ENCODE measurements around the gene TMEM169. TPM values are rescaled to one million over a fixed set of nuclear protein-coding genes. Genes with fewer than 3 reads are reported as not detected.
"Not testable (repeated sequence)": the region's sequence is repeated elsewhere in the genome, so short reads cannot be mapped to it uniquely, and the experiment has no call there.

The TMEM169 gene
- polyA plus RNA-seq, 3 donors, result 12.8 to 16.5 (median 15.1) TPM

DNA sequence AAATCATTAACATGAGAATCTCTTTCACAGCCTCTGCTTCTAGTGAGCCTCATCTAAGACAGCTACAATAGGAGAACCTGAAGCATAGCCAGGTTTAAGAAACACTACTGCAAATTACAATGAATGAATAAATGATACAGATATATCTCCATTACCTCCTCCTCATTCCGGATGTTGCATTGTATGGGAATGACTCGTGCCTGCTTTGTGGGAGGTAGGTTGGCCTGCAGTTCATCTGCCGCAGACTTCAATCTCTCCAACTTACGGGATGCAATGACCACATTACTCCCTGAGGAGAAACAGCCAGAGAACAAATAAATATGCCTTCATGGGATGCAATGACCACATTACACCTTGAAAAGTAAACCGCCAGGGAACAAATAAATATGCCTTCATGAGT, 15.5 kb upstream of the TMEM169 start:
- DNase-seq, result no peak

DNA sequence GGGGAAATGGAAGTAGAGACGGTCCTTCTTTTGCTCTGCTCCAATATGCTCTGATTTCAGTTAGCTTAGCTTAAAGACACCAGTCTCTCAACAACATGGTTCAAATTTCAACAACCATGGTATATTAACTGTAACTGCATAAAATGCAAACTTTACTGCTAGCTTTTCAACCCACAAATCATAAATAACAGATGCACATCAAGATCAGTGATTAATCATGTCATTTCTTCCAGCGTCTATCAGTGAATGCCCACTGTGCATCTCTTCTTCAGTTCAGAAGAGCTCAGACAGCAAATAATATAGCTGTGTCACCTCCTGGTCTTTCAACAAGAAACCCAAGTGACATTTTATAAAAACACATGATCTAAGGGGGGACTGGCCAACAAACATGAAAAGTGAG, 12.7 kb upstream of the TMEM169 start:
- DNase-seq, result no peak

DNA sequence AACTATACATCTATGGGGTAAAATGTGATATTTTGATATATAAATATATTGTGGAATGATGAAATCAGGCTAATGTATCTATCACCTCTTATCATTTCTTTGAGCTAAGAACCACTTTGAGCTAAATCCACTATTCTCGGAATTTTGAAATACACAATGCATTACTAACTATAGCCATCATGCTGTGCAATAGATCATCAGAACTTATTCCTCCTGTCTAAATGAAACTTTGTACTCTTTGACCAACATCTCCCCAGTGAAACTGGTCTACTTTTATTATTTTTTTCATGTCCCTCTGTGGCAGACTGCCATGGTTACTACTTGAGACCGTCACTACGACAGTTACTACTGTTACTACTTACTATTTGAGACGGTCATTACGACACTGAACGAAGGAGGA, 11.5 kb upstream of the TMEM169 start:
- DNase-seq, result no peak

DNA sequence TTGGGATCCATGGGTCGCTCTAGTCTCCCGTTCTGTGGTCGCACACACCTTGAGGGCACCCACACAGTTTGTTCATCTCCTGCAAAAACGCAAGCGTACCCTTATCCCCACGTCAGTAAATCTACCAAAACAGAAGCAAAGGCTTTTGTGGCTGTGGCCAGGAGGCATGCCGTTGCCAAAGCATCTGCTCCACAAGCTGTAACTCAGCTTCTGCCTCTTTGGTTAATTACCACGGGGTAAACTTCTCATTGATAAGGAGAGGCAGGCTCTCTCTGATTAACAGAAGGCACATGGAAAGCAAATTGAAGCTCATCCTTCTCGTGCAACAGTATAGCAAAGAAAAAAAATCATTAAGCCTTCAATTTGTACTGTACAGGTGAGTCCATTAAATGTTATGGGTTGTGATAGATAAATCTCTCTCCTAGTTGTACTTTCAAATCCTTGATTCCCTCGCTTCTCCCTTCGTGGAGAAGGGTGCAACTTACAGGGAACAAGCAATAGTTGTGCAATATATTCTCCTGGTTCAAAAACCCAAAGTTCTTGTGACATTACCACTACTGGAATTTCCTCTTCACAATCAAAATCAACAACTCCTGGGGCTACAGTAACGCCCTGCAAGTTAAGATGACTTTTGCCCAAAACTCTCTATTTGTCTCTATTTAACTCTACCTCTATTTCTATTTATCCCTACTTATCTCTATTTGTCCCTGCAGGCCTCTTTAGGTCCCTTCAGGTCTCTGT, 10.4 kb upstream of the TMEM169 start:
- DNase-seq, result no peak

DNA sequence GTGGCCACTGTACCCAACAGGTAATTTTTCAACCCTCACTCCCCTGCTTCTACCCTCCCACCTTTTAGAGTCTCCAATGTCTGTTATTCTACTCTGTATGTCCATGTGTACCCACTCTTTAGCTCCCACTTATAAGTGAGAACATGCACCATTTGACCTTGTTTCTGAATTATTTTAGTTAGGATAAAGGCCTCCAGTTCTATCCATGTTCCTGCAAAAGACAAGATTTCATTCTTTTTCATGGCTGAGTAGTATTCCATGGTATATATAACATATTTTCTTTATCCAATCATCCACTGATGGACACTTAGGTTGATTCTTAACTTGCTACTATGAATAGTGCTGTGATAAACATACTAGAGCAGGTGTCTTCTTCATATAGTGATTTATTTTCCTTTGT, 9.2 kb upstream of the TMEM169 start:
- DNase-seq, result no peak

DNA sequence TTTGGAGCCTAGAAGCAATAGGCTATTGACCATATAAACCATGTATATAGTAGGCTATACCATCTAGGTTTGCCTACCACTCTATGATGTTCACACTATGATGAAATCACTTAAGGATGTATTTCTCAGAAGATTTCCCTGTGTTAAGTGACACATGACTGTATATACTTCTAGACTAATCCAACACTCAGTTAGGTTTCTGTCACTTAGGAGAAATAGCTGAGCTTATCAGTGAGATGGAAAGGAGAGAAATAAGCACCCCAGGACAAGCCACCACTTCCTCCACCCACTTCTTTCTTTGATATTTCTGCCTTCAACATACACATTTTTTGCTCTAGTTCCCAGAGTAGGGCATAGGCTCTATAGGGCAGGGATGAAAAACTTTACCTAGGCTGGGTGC, 7.9 kb upstream of the TMEM169 start:
- no peak for DNase-seq

DNA sequence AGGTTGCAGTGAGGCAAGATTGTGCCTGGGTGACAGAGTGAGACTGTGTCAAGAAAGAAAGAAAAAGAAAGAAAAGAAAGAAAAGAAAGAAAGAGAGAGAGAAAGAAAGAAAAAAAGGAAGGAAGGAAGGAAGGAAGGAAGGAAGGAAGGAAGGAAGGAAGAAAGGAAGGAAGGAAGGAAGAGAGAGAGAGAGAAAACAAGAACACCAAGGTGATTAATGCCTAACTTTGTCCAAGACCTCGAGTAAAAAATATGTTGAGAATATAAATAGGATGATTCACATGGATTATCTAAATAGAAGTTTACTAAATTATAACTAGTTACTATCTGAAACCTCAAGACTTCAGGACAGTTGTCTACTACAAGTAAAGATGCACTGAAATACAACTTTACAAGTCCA, 7.3 kb upstream of the TMEM169 start:
- DNase-seq, result no peak

DNA sequence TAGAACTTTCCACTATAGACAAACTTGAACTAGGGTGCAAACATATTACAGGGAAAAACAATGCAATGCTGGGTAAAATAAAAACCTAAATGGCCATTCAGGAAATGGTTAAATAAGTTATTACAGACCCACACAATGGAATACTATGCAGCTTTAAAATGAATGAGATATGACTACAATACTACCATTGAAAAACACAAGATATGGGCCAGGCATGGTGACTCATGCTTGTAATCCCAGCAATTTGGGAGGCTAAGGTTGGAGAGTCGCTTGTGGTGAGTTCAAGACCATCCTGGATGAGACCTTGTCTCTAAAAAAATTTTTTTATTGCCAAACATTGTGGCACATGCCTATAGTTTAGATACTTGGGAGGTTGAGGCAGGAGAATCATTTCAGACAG, 6.9 kb upstream of the TMEM169 start:
- DNase-seq, result no peak

DNA sequence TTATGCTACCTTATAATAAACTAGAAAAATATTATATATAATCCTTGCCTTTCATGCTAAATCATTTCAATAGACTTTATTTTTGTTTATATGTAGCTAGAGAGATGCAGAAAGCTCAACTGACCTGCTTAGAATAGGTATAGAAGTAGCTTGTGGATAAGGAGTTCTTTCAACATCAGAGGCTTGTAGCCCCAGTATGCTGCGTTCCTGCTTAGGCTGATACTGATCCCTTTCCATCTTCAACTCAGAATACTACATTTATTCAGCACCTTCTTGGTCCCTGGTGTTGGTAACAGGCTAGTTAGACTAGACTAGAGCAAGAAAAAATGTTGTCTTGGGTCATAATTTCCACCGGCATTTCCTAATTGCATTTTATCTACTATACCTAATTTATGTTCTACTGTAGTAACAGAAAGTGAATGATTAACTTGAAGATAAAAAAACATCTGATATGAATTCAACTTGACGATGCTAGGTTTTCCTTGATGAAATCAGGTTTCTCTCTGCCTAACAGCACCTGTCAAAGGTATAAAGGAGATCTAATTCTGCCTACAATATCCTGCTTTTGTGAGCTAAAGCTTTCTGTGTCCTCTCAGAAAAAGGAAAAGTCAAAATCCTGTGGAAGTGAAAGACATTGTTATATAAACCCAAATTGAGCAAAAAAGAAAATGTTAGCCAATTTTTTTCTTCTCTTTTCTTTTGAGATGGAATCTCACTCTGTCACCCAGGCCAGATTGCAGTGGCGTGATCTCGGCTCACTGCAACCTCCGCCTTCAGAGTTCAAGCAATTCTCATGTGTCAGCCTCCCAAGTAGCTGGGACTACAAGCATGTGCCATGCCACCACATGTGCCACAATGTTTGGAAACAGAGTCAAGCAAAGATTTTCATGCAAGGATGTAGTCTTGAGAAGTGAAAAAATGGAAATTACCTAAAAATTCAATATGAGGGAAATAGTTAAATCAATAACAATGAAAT, 5.9 kb upstream of the TMEM169 start:
- no peak for DNase-seq

DNA sequence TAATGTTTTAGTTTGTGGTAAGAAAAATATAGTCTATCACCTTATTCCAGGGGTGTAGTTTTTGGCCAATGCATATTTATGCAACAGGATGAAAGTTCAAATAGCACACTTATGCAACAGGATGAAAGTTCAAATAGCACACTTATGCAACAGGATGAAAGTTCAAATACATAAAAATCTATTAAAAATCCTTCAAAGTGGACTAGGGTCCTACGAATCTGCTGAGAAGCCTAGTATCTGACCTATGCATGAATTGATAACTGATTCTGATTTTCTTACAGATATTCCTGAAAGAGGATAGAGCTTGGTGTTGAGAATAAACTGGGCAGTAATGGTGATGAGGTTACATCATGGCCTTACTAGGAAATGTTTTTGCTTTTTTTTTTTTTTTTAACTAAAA, 2.9 kb upstream of the TMEM169 start:
- DNase-seq, result no peak

DNA sequence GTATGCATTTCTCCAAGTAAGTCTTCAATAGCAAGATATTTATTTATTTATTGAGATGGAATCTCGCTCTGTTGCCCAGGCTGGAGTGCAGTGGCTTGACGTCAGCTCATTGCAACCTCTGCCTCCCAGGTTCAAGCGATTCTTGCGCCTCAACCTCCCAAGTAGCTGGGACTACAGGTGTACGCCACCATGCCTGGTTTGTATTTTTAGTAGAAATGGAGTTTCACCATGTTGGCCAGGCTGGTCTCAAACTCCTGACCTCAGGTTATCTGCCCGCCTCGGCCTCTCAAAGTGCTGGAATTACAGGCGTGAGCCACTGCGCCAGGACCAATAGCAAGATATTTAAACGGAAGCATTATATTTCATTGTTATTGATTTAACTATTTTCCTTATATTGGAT, 1.7 kb upstream of the TMEM169 start:
- DNase-seq, result not testable (repeated sequence)

DNA sequence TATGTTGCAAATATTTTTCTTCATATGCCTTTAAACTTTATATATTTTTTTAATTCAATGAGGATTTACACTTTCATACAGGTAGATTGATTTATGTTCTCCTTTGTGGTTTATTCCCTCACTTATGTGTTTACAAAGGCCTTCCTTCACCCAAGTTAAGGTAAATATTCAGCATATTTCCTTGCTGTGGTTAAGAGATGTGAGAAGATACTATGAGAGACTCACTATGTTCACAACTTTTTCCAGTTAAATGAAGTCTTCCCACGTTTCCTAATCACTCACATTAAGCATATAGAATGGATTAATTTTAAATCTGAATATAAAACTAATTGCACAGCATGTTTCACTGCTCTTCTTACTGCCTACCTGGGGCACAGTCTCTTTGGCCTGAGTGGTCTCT, 707 bp upstream of the TMEM169 start:
- no peak for DNase-seq

DNA sequence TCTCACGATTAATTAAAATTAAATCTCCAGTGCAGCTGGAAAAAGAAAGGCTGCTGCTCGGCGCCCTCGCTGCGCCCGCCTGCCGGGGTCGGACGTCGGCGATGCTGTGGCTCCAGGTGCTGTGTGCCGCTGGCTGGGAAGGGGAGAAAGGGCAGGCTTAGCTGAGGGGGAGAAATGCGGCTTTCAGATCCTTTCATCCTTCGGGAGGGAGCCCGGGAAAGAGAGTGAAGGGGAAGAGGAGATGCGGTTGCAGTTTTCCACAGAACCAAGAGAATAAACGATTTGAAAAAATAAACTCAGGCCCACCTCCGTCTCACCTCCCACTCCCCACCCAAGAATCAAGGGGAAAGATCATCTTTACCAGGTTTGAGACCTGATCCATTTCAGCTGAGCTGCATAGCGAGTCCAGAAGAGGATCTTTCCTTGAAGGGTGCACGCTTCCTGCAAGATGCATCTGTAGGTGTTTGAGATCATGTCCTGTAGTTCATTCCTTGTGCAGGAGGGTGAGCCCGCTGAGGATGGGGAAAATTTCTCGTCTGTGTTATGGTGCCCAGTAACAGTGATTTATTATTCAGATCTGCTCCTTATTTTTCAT, 495 bp downstream of the TMEM169 start:
- DNase-seq, result no peak

DNA sequence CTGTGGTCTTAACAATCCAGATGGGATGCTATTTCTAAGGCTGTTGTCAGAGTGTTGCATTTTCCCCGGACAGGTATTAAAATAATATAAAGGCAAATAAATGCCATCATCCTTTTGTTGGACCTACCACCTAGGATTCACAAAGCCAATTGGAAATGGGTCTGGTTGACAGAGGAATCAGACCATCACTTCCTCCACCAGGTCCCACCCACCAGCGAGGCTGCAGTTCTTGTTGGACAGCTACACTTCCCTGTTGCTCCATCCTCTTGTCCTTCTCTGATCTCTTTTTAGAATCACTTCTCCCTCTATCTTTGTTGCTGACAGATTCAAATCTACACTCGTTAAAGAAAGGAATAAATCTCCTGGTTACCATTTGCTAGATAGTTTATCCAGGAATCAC, 1.1 kb downstream of the TMEM169 start:
- no peak for DNase-seq

DNA sequence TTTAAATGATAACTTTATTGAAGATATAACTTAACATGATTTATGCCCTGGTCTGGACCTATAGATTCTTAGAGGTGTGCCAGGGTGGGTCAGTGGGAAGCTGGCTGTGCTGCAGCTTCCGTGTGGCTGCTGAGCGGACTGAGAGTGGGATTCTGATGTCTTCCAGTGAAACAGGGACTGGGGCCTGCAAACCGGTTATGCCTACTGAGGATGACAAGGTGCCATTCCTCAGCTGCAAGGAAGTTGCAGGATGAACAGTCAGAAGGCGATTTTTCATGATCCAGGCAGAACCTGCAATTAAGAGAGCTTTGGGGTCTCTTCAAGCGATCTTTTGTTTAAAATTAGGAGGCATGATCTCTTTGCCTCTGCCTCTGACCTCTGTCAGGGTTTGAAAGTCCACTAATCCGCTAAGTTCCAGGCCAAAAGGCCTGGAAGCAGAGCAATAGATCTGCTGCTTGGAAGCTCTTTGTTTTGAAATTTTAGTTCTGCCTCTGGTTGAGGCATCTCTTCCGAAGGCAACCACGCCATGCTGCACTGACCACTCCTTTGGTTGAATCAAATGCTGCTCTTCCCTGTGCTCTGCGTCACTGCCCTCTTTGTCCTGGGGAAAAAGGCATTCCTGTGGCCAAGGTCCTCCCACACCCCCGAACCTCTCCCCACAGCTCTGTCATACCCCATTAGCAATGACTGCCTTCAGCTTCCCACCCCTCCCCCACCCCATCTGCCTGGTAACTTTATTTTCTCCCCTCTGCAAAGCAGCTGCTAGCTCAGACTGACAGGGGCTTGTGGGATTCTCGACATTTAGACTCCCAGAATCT, 2.0 kb downstream of the TMEM169 start:
- DNase-seq, result peak; percentile 87

DNA sequence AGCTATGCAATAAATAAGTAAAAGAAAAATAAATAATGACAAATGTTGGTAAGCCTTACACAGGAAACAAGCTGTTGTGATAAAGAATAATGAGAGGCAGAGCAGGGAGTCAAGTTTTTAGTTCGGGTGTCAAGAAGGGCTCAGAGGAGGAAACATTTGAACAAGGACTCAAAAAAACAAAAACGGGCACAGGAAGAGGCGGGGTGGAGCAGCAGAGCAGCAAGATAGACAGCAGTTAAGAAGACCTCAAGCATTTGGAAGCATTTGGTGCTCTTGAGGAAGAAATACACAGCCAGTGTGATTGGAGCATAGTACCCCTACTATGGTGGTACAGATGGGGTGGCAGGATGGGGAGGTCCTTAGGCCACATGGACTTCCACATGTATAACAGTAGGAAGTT, 2.8 kb downstream of the TMEM169 start:
- DNase-seq, result no peak

DNA sequence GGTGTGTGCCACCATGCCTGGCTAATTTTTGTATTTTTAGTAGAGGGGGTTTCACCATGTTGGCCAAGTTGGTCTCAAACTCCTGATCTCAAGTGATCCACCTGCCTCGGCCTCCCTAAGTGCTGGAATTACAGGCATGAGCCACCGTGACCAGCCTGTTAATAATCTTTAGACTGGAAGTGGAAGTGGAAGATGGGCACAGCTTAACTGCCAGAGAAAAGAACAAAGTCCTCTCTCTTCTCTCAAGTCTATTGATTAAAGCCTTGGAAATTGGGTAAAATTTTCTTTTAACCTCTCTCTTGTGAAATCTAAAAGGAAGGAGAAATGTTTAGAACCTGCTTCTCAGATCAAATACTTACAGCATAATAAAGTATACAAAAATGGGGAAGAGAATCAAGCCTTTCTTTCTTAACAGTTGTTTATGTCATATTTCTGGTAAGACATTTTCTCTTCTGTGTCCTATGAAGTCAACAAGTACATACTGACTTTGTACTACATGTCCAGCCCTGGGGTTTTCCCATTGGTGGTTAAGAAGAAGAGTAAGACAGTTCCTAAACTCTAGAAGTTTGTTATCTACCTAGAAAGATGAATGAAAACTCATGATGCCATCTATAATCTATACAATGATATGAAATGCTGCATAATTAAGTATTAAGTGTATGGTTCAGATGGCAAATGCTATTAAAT, 4.6 kb downstream of the TMEM169 start:
- no peak for DNase-seq

DNA sequence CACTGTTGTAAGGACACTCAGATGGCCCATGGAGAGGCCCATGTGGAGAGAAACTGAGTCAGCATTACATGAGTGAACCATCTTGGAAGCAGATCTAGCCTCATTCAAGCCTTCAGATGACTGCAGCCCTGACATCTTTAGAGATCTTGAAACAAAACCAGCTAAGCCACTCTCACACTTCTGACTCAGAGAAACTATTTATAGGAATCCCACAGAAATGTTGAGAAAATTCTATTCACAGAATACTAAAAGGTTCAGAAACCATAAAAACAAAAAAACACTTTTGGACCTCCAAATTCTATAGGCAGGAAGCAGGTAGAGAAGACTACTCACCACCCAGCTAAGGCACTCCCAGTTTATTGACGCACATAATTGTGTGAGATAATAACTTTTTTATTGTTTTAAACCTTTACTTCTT, 8.7 kb downstream of the TMEM169 start:
- no peak for DNase-seq

DNA sequence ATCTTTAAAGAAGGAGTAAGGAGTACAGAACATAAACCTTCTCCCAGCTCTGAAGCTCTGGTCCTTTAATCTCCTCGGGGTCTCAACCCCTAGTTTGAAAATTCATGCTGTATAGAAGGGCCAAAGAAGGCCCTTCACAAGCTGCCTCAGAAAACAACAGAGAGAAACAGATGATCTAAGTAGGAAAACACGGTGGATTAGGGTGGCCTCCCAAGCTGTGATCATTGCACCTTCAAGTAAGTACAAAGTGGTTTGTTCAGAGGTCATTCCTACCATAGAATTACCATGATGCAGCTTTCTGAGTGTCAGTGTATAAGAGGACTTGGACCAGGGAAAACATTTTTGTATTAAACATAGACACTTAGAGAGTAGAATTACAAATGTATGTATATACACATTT, 10.9 kb downstream of the TMEM169 start:
- DNase-seq, result no peak

DNA sequence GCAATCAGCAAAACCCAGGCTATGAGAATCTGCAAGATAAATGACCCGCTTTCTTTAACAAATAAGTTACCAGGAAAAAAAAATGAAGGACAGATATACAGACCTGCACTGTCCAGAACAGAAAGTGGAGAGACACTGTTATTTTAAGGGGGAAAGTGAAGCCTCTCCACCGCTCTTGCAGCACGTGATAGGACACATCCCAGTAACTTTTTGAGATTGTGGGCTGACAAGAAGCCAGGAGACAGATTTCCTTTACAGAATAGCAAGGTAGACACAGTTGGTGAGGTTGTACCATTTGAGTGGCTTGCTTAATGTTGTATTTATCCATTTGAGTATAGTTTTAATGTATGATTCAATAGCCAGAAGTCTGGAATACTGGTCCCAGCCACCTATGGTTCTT, 13.0 kb downstream of the TMEM169 start:
- DNase-seq, result no peak

Data from renal pelvis (tissue), 4 donors.